Heart right ventricle (tissue), 16 donors: ENCODE results near the gene FCAMR. TPM values are rescaled to one million over a fixed set of nuclear protein-coding genes. Genes with fewer than 3 reads are reported as not detected.
A peak's percentile ranks its signal among the peaks of the same experiment; 100 is the strongest.
"Not testable (repeated sequence)": the region's sequence is repeated elsewhere in the genome, so short reads cannot be mapped to it uniquely, and the experiment has no call there.

Experiments used
- ATAC-seq, 8 donors: fragments of 200-7000 bp; cut with Tn5 transposase; one replicate each; pipeline ENCODE4 v1.9.1; 2020; ENCODE audit warnings: mild to moderate bottlenecking in 8 of 8, moderate library complexity in 8 of 8, moderate number of reproducible peaks in 1 of 8
- DNase-seq, 2 donors: peaks; one replicate each; pipeline ENCODE4 v3.0.0-alpha.2; 2020
- H3K27ac ChIP-seq, 10 donors: fragments of 200-600 bp; sonication (generic) in 2 of 10; one replicate each; pipeline versions ENCODE4 v1.5.0 to v1.8.0; 2020 to 2022; ENCODE audit warnings: mild to moderate bottlenecking in 3 of 10
- H3K27me3 ChIP-seq, 7 donors: fragments of 200-600 bp; one replicate each; pipeline ENCODE4 v1.8.0; 2021 to 2022; ENCODE audit warnings: mild to moderate bottlenecking in 2 of 7
- H3K36me3 ChIP-seq, 9 donors: fragments of 200-600 bp; sonication (generic) in 1 of 9; one replicate each; pipeline versions ENCODE4 v1.5.0 to v1.8.0; 2020 to 2022; ENCODE audit warnings: mild to moderate bottlenecking in 2 of 9
- H3K4me1 ChIP-seq, 9 donors: fragments of 200-600 bp; sonication (generic) in 1 of 9; one replicate each; pipeline versions ENCODE4 v1.5.0 to v1.8.0; 2020 to 2022; ENCODE audit warnings: mild to moderate bottlenecking in 4 of 9
- H3K4me3 ChIP-seq, 10 donors: fragments of 200-600 bp; sonication (generic) in 2 of 10; one replicate each; pipeline versions ENCODE4 v1.5.0 to v1.8.0; 2020 to 2022; ENCODE audit warnings: mild to moderate bottlenecking in 7 of 10, moderate library complexity in 2 of 10
- H3K9me3 ChIP-seq, 11 donors: fragments of 200-600 bp in 10 of 11; sonication (generic) in 2 of 11; one replicate each; pipeline versions ENCODE4 v1.5.0 to v1.8.0; 2013 to 2022; ENCODE audit warnings: mild to moderate bottlenecking in 2 of 11, control low read depth in 1 of 11, moderate library complexity in 1 of 11
- WGBS, 2 donors: extraction: QIAGEN DNeasy Blood & Tissue Kit; methylation state at CpG; one replicate each; pipeline ENCODE4 v1.1.7; 2013; ENCODE audit warnings: inconsistent platforms in 1 of 2; 5-methylcytosine and 5-hydroxymethylcytosine counted together
- intact Hi-C, 10 donors: fragments of 100-400 bp; cut with DNase I; formaldehyde crosslinking; loops; one replicate each; pipeline versions ENCODE4 v1.11.1 to v1.14.2; 2022
- polyA plus RNA-seq, 2 donors: library from polyadenylated mRNA; stranded (reverse); fragments of 200-250 nt; gene quantifications; one replicate each; pipeline ENCODE4 v1.2.3, GENCODE V29; 2013
- total RNA-seq, 10 donors: library from RNA; stranded (reverse); fragmentation: NEBNext Ultra II Directional in 3 of 10; extraction: Animal tissue kit (Norgen Biotek cat#: 25700) in 3 of 10; gene quantifications; one replicate each; pipeline versions ENCODE4 v1.2.1 to v1.2.4, GENCODE V29; 2021 to 2023
- TF ChIP-seq, protein P1 (sequence below), 9 donors: fragments of 200-600 bp; sonication (generic) in 2 of 9; IDR thresholded peaks; one replicate each; pipeline versions ENCODE4 v1.5.0 to v1.8.0; 2021 to 2022; ENCODE audit warnings: antibody characterized with exemption in 9 of 9, mild to moderate bottlenecking in 5 of 9, moderate library complexity in 1 of 9
- donor health status: Arrhythmogenic right ventricular cardiomyopathy.
- donor health status: ischemic (EF 13 %, LVEDD 7.1; RV severe dilation, severe dysfunction).
- donor health status: healthy with polysubstance abuse.
- donor health status: DM: no; HTN: yes; CAD: no.
- donor health status: DM: no; HTN: no; CAD: no.
- donor health status: ischemic (EF 25% LVEDD 6.9; RV normal size, moderate dysfunction).
- donor health status: ischemic (EF 25% LVEDD 5.7; RV mildly dilated, moderate dysfunction).
- donor health status: healthy.
- donor health status: DM: yes; HTN: yes; CAD: no.
- donor health status: Ischemic cardiomyopathy.
- donor health status: ischemic (EF 35%, LVEDD 5.7; RV mildly dilated, moderate dysfunction).
- donor health status: nonischemic (EF 11% LVEDD 7.7; RV severe dilation, severe dysfunction).
- donor health status: DM: yes; HTN: yes; CAD: no.
- donor health status: PGD.
- donor health status: ischemic (EF 29% LVEDD 5.4; RV normal size, mild dysfunction).
- donor health status: nonischemic (EF 23%, LVEDD 6.1; RV moderate dilation, normal function).

FCAMR gene
- total and polyA plus RNA-seq, 12 donors, result not detected

DNA sequence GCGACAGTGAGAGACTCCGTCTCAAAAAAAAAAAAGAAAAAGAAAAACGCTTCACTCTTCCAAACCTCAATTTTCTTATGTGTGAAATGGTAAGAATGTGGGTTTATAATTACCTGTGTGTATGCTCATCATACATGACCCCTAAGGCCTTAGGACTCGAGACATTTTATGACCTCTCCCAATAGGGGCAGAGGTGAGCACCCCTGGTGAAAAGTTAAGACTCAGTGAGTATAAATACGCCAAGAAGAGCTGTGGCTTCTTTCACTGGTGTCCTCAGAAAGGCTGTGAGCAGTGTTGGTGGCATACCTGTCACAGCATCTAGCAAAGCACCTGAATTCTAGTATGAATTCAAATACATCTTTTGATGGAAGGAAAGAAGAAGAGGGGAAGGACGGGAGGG, 40.7 kb downstream of the FCAMR start:
- no peaks in the 10 kb centered on the region for H3K36me3 ChIP-seq
- no peaks in the 10 kb centered on the region for H3K9me3 ChIP-seq
- peak overlapping the region in 1 of 10 donors; percentile 38 for H3K27ac ChIP-seq
- ATAC-seq (no peak), DNase-seq (no peak)
- H3K4me1 ChIP-seq, result peaks cover 0 to 23% (median 0%) of the 10 kb centered on the region in 9 donors
- TF ChIP-seq, protein P1, sequence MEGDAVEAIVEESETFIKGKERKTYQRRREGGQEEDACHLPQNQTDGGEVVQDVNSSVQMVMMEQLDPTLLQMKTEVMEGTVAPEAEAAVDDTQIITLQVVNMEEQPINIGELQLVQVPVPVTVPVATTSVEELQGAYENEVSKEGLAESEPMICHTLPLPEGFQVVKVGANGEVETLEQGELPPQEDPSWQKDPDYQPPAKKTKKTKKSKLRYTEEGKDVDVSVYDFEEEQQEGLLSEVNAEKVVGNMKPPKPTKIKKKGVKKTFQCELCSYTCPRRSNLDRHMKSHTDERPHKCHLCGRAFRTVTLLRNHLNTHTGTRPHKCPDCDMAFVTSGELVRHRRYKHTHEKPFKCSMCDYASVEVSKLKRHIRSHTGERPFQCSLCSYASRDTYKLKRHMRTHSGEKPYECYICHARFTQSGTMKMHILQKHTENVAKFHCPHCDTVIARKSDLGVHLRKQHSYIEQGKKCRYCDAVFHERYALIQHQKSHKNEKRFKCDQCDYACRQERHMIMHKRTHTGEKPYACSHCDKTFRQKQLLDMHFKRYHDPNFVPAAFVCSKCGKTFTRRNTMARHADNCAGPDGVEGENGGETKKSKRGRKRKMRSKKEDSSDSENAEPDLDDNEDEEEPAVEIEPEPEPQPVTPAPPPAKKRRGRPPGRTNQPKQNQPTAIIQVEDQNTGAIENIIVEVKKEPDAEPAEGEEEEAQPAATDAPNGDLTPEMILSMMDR (IDR thresholded peaks at IDR 0.05), result no peak
- no peaks in the 10 kb centered on the region for H3K27me3 ChIP-seq
- intact Hi-C loops, result loop anchor here in 2 of 10 donors (5.0 to 10.0 kb wide), 3 partner anchors 145 to 1698 kb away; partner anchors contain the start of gene IKBKE (in 1 of the 2)
- 81 to 88% methylated on average over 6 of the region's 6 CpGs for WGBS, 2 donors
- no peak overlapping the region for H3K4me3 ChIP-seq

DNA sequence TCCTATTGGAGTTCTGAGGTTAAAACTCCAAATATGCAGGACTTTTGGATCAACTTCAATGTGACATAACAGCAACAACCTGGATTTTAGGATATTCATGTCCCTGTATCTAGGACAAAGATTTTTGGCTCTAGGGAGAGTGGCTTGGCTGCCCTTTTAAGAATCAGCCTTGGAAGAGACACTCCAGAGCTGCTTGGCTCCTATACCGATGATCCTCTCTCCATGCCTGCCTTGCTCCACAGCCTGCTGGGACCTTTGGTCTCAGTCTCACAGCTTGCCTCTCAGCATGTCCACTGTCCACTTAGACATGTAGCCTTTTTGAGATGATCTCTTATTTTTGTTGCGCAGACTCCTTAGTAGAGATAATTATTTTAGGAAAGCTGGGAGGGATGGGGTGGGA, 44.0 kb downstream of the FCAMR start:
- Histone ChIP-seq H3K27ac (no peak overlapping the region), H3K27me3 (no peaks in the 10 kb centered on the region), H3K4me3 (no peak overlapping the region), H3K4me1 (peaks cover 0 to 49% (median 0%) of the 10 kb centered on the region in 9 donors), H3K9me3 (no peaks in the 10 kb centered on the region), H3K36me3 (no peaks in the 10 kb centered on the region)
- DNase-seq, result no peak
- 71 to 72% methylated on average over 2 of the region's 2 CpGs for WGBS, 2 donors
- TF ChIP-seq, protein P1 (IDR thresholded peaks at IDR 0.05), result no peak
- intact Hi-C loops, result loop anchor here in 2 of 10 donors (5.0 to 10.0 kb wide), 3 partner anchors 149 to 1701 kb away; partner anchors contain the start of gene IKBKE (in 1 of the 2)
- no peak for ATAC-seq

DNA sequence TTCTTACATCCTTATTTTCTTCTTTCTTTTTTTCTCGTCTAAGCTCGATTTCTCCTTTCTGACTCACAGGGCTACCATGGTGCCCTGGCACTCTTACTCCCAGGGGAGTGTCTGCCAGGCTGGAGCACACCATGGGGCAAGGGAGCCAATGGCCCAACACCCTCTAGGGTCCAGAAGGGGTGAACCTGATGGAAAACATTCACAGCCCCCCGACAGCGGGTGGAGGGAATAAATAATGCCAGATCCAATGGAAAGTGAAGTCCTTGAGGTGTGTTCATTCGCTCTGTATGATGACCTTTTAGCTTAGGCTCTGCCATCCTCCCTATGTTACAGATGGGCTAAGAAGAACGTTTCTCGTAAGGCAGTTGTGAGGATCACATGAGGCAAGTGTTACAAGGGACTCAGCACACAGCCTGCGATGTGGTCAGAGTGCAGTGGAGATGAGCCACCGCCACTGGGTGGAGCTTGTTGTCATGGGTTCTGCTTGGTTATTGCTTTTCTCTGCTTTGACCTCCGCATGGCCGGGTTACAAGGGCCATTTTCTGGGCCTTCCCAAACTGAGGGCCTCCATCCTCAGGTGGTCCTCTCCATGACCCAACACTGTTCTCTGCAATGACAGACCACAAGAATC, 45.0 kb downstream of the FCAMR start:
- ATAC-seq, result peak in 4 of 8 donors; percentile 17 to 47 (median 33)
- Histone ChIP-seq H3K36me3 (no peaks in the 10 kb centered on the region), H3K27ac (peak overlapping the region in 1 of 10 donors; percentile 82), H3K9me3 (no peaks in the 10 kb centered on the region), H3K4me1 (peaks cover 0 to 49% (median 0%) of the 10 kb centered on the region in 9 donors), H3K27me3 (no peaks in the 10 kb centered on the region), H3K4me3 (no peak overlapping the region)
- 78 to 84% methylated on average over 11 of the region's 11 CpGs for WGBS, 2 donors
- TF ChIP-seq, protein P1 (IDR thresholded peaks at IDR 0.05), result peak in 2 of 9 donors; percentile 7 to 31
- peak in 1 of 2 donors; percentile 18 for DNase-seq
- intact Hi-C loops, result loop anchor here in 2 of 10 donors (5.0 to 10.0 kb wide), 3 partner anchors 150 to 1702 kb away; partner anchors contain the start of gene IKBKE (in 1 of the 2)

DNA sequence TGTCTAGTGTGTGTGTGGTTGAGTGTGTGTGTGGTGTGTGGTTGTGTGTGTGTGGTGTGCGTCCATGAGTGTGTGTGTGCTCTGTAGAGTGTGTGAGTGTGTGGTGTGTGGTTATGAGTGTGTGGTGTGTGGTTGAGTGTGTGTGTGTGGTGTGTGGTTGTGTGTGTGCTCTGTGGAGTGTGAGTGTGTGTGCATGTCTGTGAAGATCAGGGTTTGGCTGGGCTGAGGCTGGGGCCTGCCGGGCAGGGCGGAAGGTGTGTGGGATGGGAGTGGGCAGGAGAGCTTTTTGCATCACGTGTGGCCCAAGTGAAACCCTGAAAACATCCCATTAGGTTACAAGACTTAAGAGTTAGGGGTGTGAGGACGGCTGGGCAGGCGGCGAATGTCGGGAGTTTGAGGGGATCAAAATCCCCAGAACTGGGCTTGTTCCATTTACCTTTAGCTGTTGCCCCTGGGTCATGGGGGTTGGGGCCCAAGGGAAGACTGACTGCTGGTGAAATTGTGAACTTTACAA, 45.6 kb downstream of the FCAMR start:
- Histone ChIP-seq H3K36me3 (no peaks in the 10 kb centered on the region), H3K4me3 (no peak overlapping the region), H3K9me3 (no peaks in the 10 kb centered on the region), H3K4me1 (peaks cover 0 to 45% (median 0%) of the 10 kb centered on the region in 9 donors), H3K27me3 (no peaks in the 10 kb centered on the region), H3K27ac (peak overlapping the region in 1 of 10 donors; percentile 82)
- TF ChIP-seq, protein P1 (IDR thresholded peaks at IDR 0.05), result no peak
- intact Hi-C loops, result loop anchor here in 3 of 10 donors (5.0 to 10.0 kb wide), 4 partner anchors 150 to 1703 kb away; partner anchors contain the start of gene IKBKE (in 1 of the 3)
- no peak for ATAC-seq
- 82 to 86% methylated on average over 8 of the region's 8 CpGs for WGBS, 2 donors
- no peak for DNase-seq

DNA sequence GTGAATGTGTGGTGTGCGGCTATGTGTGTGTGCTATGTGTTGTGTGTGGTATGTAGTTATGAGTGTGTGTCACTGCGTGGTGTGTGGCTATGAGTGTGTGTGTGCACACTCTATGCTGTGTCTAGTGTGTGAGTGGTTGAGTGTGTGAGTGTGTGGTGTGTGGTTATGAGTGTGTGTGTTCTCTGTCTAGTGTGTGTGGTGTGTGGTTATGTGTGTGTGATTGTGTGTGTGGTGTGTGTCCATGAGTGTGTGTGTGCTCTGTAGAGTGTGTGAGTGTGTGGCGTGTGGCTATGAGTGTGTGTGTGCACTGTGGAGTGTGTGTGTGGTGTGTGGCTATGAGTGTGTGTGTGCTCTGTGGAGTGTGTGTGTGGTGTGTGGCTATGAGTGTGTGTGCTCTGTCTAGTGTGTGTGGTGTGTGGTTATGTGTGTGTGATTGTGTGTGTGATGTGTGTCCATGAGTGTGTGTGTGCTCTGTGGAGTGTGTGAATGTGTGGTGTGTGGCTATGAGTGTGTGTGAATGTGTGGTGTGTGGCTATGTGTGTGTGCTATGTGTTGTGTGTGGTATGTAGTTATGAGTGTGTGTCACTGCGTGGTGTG, 46.2 kb downstream of the FCAMR start:
- not testable (repeated sequence) for H3K27me3 ChIP-seq, H3K36me3 ChIP-seq, H3K4me3 ChIP-seq, H3K9me3 ChIP-seq, DNase-seq
- Histone ChIP-seq H3K4me1 (peaks cover 0 to 45% (median 0%) of the 10 kb centered on the region in 9 donors), H3K27ac (peak overlapping the region in 1 of 10 donors; percentile 85)
- WGBS, 2 donors, result 97 to 98% methylated on average over 4 of the region's 4 CpGs
- peak in 7 of 8 donors; percentile 3 to 67 (median 28) for ATAC-seq
- intact Hi-C loops, result loop anchor here in 3 of 10 donors (5.0 to 10.0 kb wide), 3 partner anchors 151 to 449 kb away; partner anchors contain the start of gene IKBKE (in 1 of the 3)
